HL-60/S4 treated with phorbol 12-myristate 13-acetate at 8.2 ng/mL for 4 days and 3 days (cell line): Measurements from ENCODE around the gene DEPP1.

Experiments
- in situ Hi-C: fragments of 300-500 bp; cut with MboI; formaldehyde crosslinking; loops from 2 replicates; pipeline ENCODE4 v1.15.0; 2022; ENCODE audit warnings: low sequenced_read_pairs

Gene DEPP1

GRCh38 chr10:44934416-44935200 is 44.0 kb downstream of the DEPP1 start:
- in situ Hi-C loops, result no loop called here

DNA sequence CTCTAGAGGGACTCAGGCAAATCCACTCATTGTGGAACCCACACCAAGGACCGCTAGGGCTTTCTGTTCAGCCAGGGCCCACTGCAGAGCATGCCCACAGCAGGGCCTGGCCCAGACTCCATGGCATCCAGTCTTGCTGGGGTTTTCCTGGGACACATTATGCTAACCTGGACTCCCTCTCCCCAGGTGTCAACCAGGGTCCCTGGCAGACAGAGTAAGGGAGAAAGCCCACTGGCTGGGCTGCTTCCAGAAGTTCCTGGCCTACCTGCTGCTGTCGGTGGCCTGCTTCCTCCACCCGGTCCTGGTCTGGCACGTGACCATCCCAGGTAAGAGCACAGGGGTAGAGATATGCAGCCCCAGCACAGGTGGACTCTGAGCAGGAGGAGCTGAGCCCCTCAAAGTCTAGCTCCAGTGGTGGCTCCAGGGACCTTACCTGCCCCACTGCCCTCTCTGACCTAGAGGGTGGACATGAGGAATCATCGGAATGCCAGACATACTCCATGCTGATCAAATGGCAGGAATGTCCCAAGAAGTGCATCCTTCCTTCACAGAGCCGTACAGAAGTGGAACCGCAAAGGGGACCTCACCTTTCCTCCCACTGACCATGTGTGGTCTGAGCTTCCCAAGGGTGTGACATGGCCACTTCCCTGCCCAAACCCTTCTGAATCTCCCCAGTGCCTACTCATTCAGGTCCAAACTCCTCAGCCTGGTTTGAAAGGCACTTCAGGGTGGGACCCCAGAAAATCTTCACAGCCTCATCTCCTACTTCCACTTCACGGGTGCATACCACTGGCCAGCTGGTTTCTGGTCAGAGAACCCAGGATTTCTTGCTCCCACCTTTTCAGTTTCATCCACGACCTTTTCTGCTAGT is 44.9 kb downstream of the DEPP1 start:
- in situ Hi-C loops, result no loop called here

- in situ Hi-C loops, result no loop called here
Measured at GRCh38 chr10:44932517-44933450, 45.8 kb downstream of the DEPP1 start.

DNA sequence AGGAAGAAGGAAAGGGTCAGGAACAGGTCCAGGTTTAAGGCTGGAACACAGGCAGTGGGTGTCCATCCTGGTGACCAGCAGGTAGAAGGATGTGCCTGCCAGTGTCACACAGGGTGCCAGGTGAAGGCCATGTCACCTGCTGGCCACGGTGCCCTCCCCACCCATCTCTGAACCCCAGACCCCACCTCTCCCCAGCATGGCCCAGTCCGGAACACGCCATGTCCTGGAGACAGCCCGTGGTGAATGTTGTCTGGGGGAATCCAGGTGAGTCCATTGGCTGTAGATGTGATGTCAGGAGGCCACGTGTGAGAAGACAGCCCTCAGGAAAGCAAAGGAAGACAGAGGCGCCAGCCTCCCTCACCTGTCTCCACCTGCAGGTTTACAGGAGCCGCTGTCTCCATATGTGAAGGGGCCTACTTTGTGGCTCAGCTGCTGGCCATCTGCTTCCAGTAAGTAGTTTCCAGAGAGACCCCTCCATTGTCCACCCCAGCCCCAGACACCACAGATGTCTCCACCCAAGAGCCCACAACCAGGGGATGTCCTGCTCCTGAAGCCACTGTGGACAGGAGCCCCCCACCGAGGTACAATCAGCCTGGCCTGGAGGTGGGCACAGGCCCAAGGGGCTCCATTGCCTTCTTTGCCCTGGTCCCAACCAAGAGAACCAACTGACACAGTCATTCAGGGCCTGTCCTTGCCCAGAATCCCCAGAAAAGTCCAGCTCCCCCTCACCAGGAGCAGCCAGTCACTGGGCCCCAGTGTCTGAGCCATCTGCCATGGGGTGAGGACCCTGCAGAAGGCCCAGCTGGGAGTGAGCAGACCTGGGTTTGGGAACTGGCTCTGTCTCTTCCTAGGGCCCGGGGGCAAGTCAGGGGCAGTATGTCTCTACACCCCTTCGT is 46.7 kb downstream of the DEPP1 start:
- in situ Hi-C loops, result no loop called here

GRCh38 chr10:44930904-44931620 is 47.5 kb downstream of the DEPP1 start:
- in situ Hi-C loops, result no loop called here

DNA sequence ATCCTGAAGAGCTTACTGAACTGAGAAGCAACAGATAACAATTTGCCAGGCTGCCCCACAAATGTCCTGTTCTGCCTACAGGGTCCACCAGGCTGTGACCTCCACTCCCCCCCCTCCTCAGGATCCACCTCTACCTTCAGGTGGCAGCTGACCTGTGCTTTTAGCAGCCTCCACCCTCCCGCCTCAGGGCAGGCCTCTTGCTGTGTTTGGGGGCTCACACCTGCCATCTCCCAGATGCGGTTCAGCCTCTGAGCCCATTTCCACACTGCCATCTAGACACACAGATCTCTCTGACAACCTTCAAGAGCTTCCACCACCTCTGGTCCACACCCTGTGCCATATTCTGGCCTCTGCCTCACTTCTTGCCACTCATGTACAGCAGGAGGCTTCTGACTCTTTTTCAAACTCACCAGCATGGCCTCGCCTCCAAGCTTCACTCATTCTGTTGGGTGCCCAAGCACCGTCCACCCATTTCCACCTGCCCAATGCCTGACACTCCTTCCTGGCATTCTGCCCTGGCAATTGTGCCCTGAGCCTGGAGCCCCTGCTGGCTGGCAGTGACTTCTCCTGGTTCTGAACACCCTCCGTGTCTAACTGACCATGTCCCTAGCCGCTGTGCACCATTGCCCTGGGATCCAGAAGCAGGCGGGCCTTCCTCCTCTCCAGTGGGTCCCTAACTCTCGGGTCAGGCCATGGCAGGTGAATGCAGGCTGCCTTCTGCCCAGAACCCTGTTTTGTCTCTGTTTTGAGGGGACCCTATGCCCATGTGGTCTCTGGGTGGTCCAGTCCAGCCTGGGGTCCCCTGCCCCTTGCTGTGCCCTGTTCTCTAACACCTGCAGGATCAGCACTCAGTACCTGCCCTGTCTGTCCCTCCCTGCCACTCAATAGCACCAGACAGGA is 49.0 kb downstream of the DEPP1 start:
- in situ Hi-C loops, result no loop called here

GRCh38 chr10:44928462-44928861 is 50.1 kb downstream of the DEPP1 start:
- in situ Hi-C loops, result no loop called here

DNA sequence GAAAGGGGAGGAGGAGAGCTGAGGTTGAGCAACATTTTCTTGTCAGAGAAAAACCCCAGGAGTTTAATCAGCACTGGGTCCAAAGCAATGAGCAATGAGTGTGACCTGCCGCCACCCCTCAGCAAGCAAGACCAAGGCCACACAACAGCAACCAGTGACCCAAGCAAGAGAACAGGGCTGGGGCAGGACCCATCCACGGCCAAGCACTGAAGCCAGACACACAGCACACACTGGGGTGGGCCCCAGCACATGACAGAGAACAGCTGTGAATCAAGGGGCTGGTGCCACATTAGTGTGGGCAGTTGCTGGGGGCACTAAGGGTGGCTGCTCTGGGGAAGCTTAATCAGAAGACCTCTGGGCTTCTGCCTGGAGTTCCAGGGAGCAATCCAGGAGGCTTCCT is 51.3 kb downstream of the DEPP1 start:
- in situ Hi-C loops, result no loop called here

GRCh38 chr10:44926751-44927351 is 51.8 kb downstream of the DEPP1 start:
- in situ Hi-C loops, result no loop called here
